DMS114 treated with DMSO at 0.1 percent for 48 hours (cell line): ENCODE results near the gene JMJD4.
"Not testable (repeated sequence)": the region's sequence is repeated elsewhere in the genome, so short reads cannot be mapped to it uniquely, and the experiment has no call there.

Experiments
- DNase-seq: peaks from one replicate; lab custom pipeline; 2025; ENCODE audit not compliant: unreplicated experiment; lab: John Stamatoyannopoulos, UW

JMJD4 gene

DNA sequence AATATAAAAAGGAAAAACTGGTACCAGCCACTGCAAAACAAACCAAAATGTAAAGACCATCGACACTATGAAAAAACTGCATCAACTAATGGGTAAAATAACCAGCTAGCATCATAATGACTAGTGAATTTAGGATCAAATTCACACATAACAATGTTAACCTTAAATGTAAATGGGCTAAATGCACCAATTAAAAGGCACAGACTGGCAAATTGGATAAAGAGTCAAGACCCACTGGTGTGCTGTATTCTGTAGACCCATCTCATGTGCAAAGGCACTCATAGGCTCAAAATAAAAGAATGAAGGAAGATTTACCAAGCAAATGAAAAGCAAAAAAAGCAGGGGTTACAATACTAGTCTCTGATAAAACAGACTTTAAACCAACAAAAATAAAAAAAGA is 33.5 kb downstream of the JMJD4 start:
- DNase-seq = not testable (repeated sequence)

DNA sequence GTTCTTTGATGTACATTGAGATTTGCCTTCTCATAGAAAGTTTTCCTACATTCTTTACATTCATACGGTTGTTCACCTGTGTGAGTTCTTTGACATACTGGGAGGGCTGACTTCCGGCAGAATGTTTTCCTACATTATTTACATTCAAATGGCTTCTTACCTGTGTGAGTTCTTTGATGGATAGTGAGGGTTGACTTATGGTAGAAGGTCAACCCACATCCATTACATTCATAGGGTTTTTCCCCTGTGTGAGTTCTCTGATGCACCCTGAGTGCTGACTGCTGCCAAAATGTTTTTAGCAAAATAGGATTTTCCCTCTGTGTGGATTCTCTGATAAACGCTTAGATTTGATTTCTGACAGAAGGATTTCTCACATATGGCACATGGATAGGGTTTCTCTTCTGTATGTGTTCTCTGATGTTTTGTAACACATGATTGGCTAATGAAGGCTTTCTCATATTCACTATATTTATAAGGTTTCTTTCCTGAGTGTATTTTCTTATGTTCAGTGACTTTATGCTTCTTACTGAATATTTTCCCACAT is 37.7 kb downstream of the JMJD4 start:
- no peak for DNase-seq

DNA sequence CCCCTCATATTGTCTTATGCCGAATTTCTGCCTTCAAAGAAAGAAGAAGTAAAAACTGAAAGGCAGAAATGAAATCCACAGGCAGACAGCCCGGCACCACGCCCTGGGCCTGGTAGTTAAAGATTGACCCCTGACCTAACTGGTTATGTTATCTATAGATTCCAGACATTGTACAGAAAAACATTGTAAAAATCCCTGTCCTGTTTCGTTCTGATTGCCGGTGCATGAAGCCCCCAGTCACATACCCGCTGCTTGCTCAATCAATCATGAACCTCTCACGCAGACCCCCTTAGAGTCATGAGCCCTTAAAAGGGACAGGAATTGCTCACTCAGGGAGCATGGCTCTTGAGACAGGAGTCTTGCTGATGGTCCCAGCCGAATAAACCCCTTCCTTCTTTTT is 49.3 kb downstream of the JMJD4 start:
- DNase-seq = no peak
